ENCODE data around the gene FADS2.

FADS2 gene

GRCh38 chr11:61799665-61800284 is 28.3 kb upstream of the FADS2 start:
- H3K36me3 ChIP-seq (ENCODE audit: control insufficient read depth, insufficient read depth, low read length), result peaks cover 27% of the 10 kb centered on the region
- no peaks in the 10 kb centered on the region for H3K4me1 ChIP-seq (ENCODE audit: control insufficient read depth, insufficient read depth, low read length)
- H3K4me3 ChIP-seq (ENCODE audit: low read depth, low read length), result no peak overlapping the region
- no peak overlapping the region for H3K9ac ChIP-seq (ENCODE audit: low read depth, low read length)
- no peaks in the 10 kb centered on the region for H3K9me3 ChIP-seq (ENCODE audit: control insufficient read depth, insufficient read depth, low read length)
- H3K27me3 ChIP-seq (ENCODE audit: control insufficient read depth, insufficient read depth, low read length), result no peaks in the 10 kb centered on the region

GRCh38 chr11:61800331-61801281 is 27.5 kb upstream of the FADS2 start:
- no peak overlapping the region for H3K9ac ChIP-seq (ENCODE audit: low read depth, low read length)
- peaks cover 23% of the 10 kb centered on the region for H3K36me3 ChIP-seq (ENCODE audit: control insufficient read depth, insufficient read depth, low read length)
- H3K4me1 ChIP-seq (ENCODE audit: control insufficient read depth, insufficient read depth, low read length), result no peaks in the 10 kb centered on the region
- H3K4me3 ChIP-seq (ENCODE audit: low read depth, low read length), result no peak overlapping the region
- no peaks in the 10 kb centered on the region for H3K9me3 ChIP-seq (ENCODE audit: control insufficient read depth, insufficient read depth, low read length)
- H3K27me3 ChIP-seq (ENCODE audit: control insufficient read depth, insufficient read depth, low read length), result no peaks in the 10 kb centered on the region

- H3K4me1 ChIP-seq (ENCODE audit: control insufficient read depth, insufficient read depth, low read length), result no peaks in the 10 kb centered on the region
- no peaks in the 10 kb centered on the region for H3K27me3 ChIP-seq (ENCODE audit: control insufficient read depth, insufficient read depth, low read length)
- no peak overlapping the region for H3K4me3 ChIP-seq (ENCODE audit: low read depth, low read length)
- no peak overlapping the region for H3K9ac ChIP-seq (ENCODE audit: low read depth, low read length)
- peaks cover 29% of the 10 kb centered on the region for H3K36me3 ChIP-seq (ENCODE audit: control insufficient read depth, insufficient read depth, low read length)
- H3K9me3 ChIP-seq (ENCODE audit: control insufficient read depth, insufficient read depth, low read length), result no peaks in the 10 kb centered on the region
Observed at GRCh38 chr11:61802605-61803004, 25.5 kb upstream of the FADS2 start.

GRCh38 chr11:61803889-61804647 is 24.0 kb upstream of the FADS2 start:
- Histone ChIP-seq H3K36me3 (ENCODE audit: control insufficient read depth, insufficient read depth, low read length) (peaks cover 30% of the 10 kb centered on the region), H3K9me3 (ENCODE audit: control insufficient read depth, insufficient read depth, low read length) (no peaks in the 10 kb centered on the region), H3K4me3 (ENCODE audit: low read depth, low read length) (no peak overlapping the region), H3K27me3 (ENCODE audit: control insufficient read depth, insufficient read depth, low read length) (no peaks in the 10 kb centered on the region), H3K9ac (ENCODE audit: low read depth, low read length) (no peak overlapping the region), H3K4me1 (ENCODE audit: control insufficient read depth, insufficient read depth, low read length) (no peaks in the 10 kb centered on the region)

GRCh38 chr11:61805146-61805545 is 23.0 kb upstream of the FADS2 start:
- no peaks in the 10 kb centered on the region for H3K4me1 ChIP-seq (ENCODE audit: control insufficient read depth, insufficient read depth, low read length)
- no peaks in the 10 kb centered on the region for H3K27me3 ChIP-seq (ENCODE audit: control insufficient read depth, insufficient read depth, low read length)
- H3K9me3 ChIP-seq (ENCODE audit: control insufficient read depth, insufficient read depth, low read length), result no peaks in the 10 kb centered on the region
- H3K4me3 ChIP-seq (ENCODE audit: low read depth, low read length), result no peak overlapping the region
- H3K36me3 ChIP-seq (ENCODE audit: control insufficient read depth, insufficient read depth, low read length), result peaks cover 35% of the 10 kb centered on the region
- H3K9ac ChIP-seq (ENCODE audit: low read depth, low read length), result no peak overlapping the region

- Histone ChIP-seq H3K36me3 (ENCODE audit: control insufficient read depth, insufficient read depth, low read length) (peaks cover 41% of the 10 kb centered on the region), H3K9ac (ENCODE audit: low read depth, low read length) (no peak overlapping the region), H3K27me3 (ENCODE audit: control insufficient read depth, insufficient read depth, low read length) (no peaks in the 10 kb centered on the region), H3K4me1 (ENCODE audit: control insufficient read depth, insufficient read depth, low read length) (no peaks in the 10 kb centered on the region), H3K4me3 (ENCODE audit: low read depth, low read length) (no peak overlapping the region), H3K9me3 (ENCODE audit: control insufficient read depth, insufficient read depth, low read length) (no peaks in the 10 kb centered on the region)
Observed at GRCh38 chr11:61806785-61807184, 21.3 kb upstream of the FADS2 start.

- Histone ChIP-seq H3K4me3 (ENCODE audit: low read depth, low read length) (no peak overlapping the region), H3K9ac (ENCODE audit: low read depth, low read length) (no peak overlapping the region), H3K9me3 (ENCODE audit: control insufficient read depth, insufficient read depth, low read length) (no peaks in the 10 kb centered on the region), H3K27me3 (ENCODE audit: control insufficient read depth, insufficient read depth, low read length) (no peaks in the 10 kb centered on the region), H3K36me3 (ENCODE audit: control insufficient read depth, insufficient read depth, low read length) (peaks cover 38% of the 10 kb centered on the region), H3K4me1 (ENCODE audit: control insufficient read depth, insufficient read depth, low read length) (no peaks in the 10 kb centered on the region)
Observed at GRCh38 chr11:61810671-61811175, 17.4 kb upstream of the FADS2 start.

- Histone ChIP-seq H3K27me3 (ENCODE audit: control insufficient read depth, insufficient read depth, low read length) (no peaks in the 10 kb centered on the region), H3K9me3 (ENCODE audit: control insufficient read depth, insufficient read depth, low read length) (no peaks in the 10 kb centered on the region), H3K4me1 (ENCODE audit: control insufficient read depth, insufficient read depth, low read length) (no peaks in the 10 kb centered on the region), H3K36me3 (ENCODE audit: control insufficient read depth, insufficient read depth, low read length) (peaks cover 31% of the 10 kb centered on the region), H3K9ac (ENCODE audit: low read depth, low read length) (no peak overlapping the region), H3K4me3 (ENCODE audit: low read depth, low read length) (no peak overlapping the region)
Observed at GRCh38 chr11:61811831-61812230, 16.3 kb upstream of the FADS2 start.

- H3K9me3 ChIP-seq (ENCODE audit: control insufficient read depth, insufficient read depth, low read length), result no peaks in the 10 kb centered on the region
- peaks cover 3% of the 10 kb centered on the region for H3K4me1 ChIP-seq (ENCODE audit: control insufficient read depth, insufficient read depth, low read length)
- H3K36me3 ChIP-seq (ENCODE audit: control insufficient read depth, insufficient read depth, low read length), result peaks cover 27% of the 10 kb centered on the region
- H3K4me3 ChIP-seq (ENCODE audit: low read depth, low read length), result no peak overlapping the region
- H3K9ac ChIP-seq (ENCODE audit: low read depth, low read length), result no peak overlapping the region
- no peaks in the 10 kb centered on the region for H3K27me3 ChIP-seq (ENCODE audit: control insufficient read depth, insufficient read depth, low read length)
Observed at GRCh38 chr11:61812736-61813411, 15.2 kb upstream of the FADS2 start.

- Histone ChIP-seq H3K4me3 (ENCODE audit: low read depth, low read length) (peak overlapping the region; percentile 38), H3K9ac (ENCODE audit: low read depth, low read length) (no peak overlapping the region), H3K4me1 (ENCODE audit: control insufficient read depth, insufficient read depth, low read length) (peaks cover 5% of the 10 kb centered on the region), H3K36me3 (ENCODE audit: control insufficient read depth, insufficient read depth, low read length) (peaks cover 24% of the 10 kb centered on the region), H3K27me3 (ENCODE audit: control insufficient read depth, insufficient read depth, low read length) (no peaks in the 10 kb centered on the region), H3K9me3 (ENCODE audit: control insufficient read depth, insufficient read depth, low read length) (no peaks in the 10 kb centered on the region)
Observed at GRCh38 chr11:61814247-61814957, 13.7 kb upstream of the FADS2 start.
